DOHH2 (cell line): Measurements from ENCODE around the gene ZNF629.

ENCODE experiments used
- CTCF ChIP-seq: fragments of 200-600 bp; sonication (generic); IDR thresholded peaks from one replicate; pipeline ENCODE4 v1.5.1; 2014; ENCODE audit warnings: antibody characterized with exemption, mild to moderate bottlenecking, low read depth, low read length; ENCODE audit not compliant: poor library complexity, severe bottlenecking
- EZH2phosphoT487 ChIP-seq: fragments of 200-600 bp; sonication (generic); IDR thresholded peaks from 2 replicates; pipeline ENCODE4 v1.6.1; 2017; ENCODE audit warnings: borderline replicate concordance, mild to moderate bottlenecking, antibody characterized with exemption, low read length, moderate library complexity, mixed read lengths

- TF ChIP-seq CTCF: no peak
- no peak for TF ChIP-seq EZH2phosphoT487
These were observed 29.8 kb upstream of the ZNF629 start for GRCh38 chr16:30816769-30817168.
